OCI-LY3 (cell line): ENCODE measurements around the gene MS4A18.

Experiments used
- EZH2phosphoT487 ChIP-seq: fragments of 200-600 bp; shearing (Covaris generic); IDR thresholded peaks from 2 replicates; pipeline ENCODE4 v1.6.1; 2018; ENCODE audit warnings: antibody characterized with exemption, mixed run types, low read depth
- TF ChIP-seq, protein P1 (sequence below): fragments of 200-600, 300-600 bp; sonication (generic); IDR thresholded peaks from 2 replicates; pipeline ENCODE4 v1.5.1; 2014; ENCODE audit warnings: antibody characterized with exemption, low read length, low read depth

DNA sequence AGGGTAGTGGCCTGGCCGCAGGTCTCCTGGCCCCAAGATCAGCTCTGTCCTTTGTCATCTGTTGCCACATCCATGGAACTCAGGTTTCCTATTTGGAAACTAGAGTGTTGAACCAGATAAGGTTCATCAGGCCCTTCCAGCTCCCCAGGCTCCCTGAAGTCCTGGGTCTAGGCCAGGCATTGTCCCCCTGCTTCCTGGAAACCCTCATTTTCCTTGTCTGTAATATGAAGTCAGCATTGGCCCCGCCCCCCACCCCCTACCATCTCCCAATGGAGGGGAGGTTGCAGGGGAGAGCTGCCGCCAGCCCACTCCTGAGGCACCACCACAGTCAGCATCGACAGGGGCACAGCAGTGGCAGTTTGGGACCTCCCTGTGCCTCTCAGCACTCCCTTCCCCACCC lies 51.6 kb downstream of the MS4A18 start:
- TF ChIP-seq, protein P1, sequence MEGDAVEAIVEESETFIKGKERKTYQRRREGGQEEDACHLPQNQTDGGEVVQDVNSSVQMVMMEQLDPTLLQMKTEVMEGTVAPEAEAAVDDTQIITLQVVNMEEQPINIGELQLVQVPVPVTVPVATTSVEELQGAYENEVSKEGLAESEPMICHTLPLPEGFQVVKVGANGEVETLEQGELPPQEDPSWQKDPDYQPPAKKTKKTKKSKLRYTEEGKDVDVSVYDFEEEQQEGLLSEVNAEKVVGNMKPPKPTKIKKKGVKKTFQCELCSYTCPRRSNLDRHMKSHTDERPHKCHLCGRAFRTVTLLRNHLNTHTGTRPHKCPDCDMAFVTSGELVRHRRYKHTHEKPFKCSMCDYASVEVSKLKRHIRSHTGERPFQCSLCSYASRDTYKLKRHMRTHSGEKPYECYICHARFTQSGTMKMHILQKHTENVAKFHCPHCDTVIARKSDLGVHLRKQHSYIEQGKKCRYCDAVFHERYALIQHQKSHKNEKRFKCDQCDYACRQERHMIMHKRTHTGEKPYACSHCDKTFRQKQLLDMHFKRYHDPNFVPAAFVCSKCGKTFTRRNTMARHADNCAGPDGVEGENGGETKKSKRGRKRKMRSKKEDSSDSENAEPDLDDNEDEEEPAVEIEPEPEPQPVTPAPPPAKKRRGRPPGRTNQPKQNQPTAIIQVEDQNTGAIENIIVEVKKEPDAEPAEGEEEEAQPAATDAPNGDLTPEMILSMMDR, result no peak
- no peak for TF ChIP-seq EZH2phosphoT487
